ENCODE results near the gene FHIT.
A peak's percentile ranks its signal among the peaks of the same experiment; 100 is the strongest.

The FHIT gene

DNA sequence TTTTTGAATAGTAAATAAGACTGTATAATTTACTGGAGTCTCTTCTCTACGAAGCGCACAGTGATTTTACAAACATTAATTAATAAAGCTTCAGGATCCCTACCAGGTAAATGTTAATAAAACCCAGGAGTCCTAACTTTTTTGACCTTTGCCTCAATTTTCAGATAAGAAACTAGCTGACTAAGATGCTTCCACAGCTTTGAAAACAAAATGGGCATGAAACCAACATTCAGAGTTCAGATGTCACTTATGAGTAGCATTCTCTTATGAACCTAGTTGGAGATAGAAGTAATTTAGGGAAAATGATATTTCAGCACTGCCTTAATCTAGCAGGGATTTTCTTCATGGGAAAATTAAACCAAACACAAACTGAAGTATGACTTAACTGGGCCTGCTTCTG is 13.0 kb upstream of the FHIT start:
- Histone ChIP-seq H3K4me1 (ENCODE audit: control insufficient read depth, insufficient read depth, low read length) (no peaks in the 10 kb centered on the region), H3K4me3 (ENCODE audit: low read length) (no peak overlapping the region), H3K9ac (ENCODE audit: low read length) (no peak overlapping the region), H3K36me3 (ENCODE audit: control insufficient read depth, insufficient read depth, low read length, severe bottlenecking) (no peaks in the 10 kb centered on the region), H3K27me3 (replicated peaks; ENCODE audit: control insufficient read depth, insufficient read depth, low read length) (no peaks in the 10 kb centered on the region), H3K9me3 (ENCODE audit: control insufficient read depth, low read length) (no peaks in the 10 kb centered on the region)
- DNase-seq (ENCODE audit: low read depth): no peak

DNA sequence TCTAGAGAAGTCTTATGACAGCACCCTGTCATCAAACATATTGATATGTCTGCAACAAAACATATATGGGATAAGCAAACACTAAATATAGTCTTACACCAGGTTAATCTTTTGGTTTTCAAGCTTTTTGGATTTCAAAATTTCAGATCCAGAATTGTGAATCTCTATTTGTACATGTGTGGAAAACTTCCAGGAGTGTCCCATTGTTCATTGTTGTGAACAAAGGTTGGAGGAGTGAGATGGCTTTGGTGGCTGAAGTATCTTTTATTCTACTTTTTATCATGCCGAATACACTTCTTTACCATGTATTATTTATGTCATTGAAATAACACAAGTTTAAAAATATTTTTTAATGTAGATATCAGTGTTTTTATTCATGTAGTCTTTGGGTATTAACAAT is 5.9 kb upstream of the FHIT start:
- no peak for DNase-seq (ENCODE audit: low read depth)
- Histone ChIP-seq H3K4me3 (ENCODE audit: low read length) (no peak overlapping the region), H3K36me3 (ENCODE audit: control insufficient read depth, insufficient read depth, low read length, severe bottlenecking) (no peaks in the 10 kb centered on the region), H3K9ac (ENCODE audit: low read length) (no peak overlapping the region), H3K9me3 (ENCODE audit: control insufficient read depth, low read length) (no peaks in the 10 kb centered on the region), H3K4me1 (ENCODE audit: control insufficient read depth, insufficient read depth, low read length) (peaks cover 5% of the 10 kb centered on the region), H3K27me3 (replicated peaks; ENCODE audit: control insufficient read depth, insufficient read depth, low read length) (no peaks in the 10 kb centered on the region)

DNA sequence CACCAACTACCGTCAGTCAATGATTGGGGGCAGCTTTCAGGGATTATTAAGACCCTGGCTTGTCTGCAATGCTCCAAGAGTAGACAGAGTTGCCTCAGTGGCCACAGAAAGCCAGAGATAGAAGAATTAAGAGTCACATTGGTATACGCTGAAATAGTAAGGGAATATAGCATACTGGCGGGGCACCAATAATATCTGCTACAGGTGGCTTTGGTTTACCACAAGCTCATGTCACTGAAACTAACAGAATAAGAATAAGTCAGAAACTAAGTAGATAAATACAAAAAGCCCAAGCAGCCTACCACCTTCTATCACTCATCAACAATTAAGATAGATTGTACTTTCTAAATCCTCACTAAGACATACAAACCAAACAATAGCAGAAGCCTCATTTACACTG is 2.5 kb upstream of the FHIT start:
- Histone ChIP-seq H3K27me3 (replicated peaks; ENCODE audit: control insufficient read depth, insufficient read depth, low read length) (no peaks in the 10 kb centered on the region), H3K9me3 (ENCODE audit: control insufficient read depth, low read length) (no peaks in the 10 kb centered on the region), H3K36me3 (ENCODE audit: control insufficient read depth, insufficient read depth, low read length, severe bottlenecking) (no peaks in the 10 kb centered on the region), H3K4me1 (ENCODE audit: control insufficient read depth, insufficient read depth, low read length) (peaks cover 7% of the 10 kb centered on the region), H3K4me3 (ENCODE audit: low read length) (no peak overlapping the region), H3K9ac (ENCODE audit: low read length) (no peak overlapping the region)
- DNase-seq (ENCODE audit: low read depth): no peak

DNA sequence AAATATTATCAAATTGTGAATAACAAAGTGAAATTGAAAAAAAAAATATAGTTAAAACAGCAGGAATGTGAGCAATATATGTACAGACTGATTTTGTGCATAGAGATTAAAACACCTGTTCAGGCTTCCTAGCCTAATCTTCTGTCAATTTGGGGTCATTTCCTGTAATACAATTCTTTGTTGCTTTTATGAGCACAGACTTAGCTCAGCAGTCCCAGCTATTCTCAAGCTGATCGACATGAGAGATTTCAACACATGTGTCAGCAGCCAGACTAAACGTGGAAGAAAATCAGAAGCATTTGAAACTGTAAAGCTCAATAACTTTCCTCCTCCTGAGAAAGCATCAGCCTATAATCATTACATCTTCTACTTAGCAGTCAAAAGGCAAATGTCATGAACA is 1.6 kb upstream of the FHIT start:
- H3K4me3 ChIP-seq (ENCODE audit: low read length): no peak overlapping the region
- no peaks in the 10 kb centered on the region for H3K36me3 ChIP-seq (ENCODE audit: control insufficient read depth, insufficient read depth, low read length, severe bottlenecking)
- peaks cover 7% of the 10 kb centered on the region for H3K4me1 ChIP-seq (ENCODE audit: control insufficient read depth, insufficient read depth, low read length)
- DNase-seq (ENCODE audit: low read depth): no peak
- H3K9ac ChIP-seq (ENCODE audit: low read length): no peak overlapping the region
- H3K27me3 ChIP-seq (replicated peaks; ENCODE audit: control insufficient read depth, insufficient read depth, low read length): no peaks in the 10 kb centered on the region
- H3K9me3 ChIP-seq (ENCODE audit: control insufficient read depth, low read length): no peaks in the 10 kb centered on the region

DNA sequence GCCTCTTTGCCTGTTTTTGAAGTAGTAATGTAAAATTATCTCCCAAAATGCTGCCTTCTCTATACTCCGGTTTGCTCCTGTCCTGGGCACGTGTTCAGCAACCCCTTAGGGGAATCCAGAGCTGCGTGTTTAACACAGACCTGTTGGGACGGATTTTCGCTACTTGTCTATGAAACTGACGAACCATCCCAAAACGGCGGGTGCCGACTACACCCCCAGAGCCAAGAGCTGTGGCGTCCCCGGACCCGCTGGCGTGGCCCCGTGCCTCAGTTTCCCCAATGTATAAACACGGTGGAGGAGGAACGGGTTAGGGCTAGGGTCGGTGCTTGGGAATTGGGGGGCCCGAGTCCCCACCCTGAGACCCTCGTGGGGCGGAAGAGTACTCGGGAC is 473 bp downstream of the FHIT start:
- DNase-seq (ENCODE audit: low read depth): peak; percentile 27
- Histone ChIP-seq H3K9me3 (ENCODE audit: control insufficient read depth, low read length) (no peaks in the 10 kb centered on the region), H3K36me3 (ENCODE audit: control insufficient read depth, insufficient read depth, low read length, severe bottlenecking) (no peaks in the 10 kb centered on the region), H3K4me1 (ENCODE audit: control insufficient read depth, insufficient read depth, low read length) (peaks cover 7% of the 10 kb centered on the region), H3K9ac (ENCODE audit: low read length) (peak overlapping the region; percentile 88), H3K4me3 (ENCODE audit: low read length) (peak overlapping the region; percentile 90), H3K27me3 (replicated peaks; ENCODE audit: control insufficient read depth, insufficient read depth, low read length) (no peaks in the 10 kb centered on the region)

DNA sequence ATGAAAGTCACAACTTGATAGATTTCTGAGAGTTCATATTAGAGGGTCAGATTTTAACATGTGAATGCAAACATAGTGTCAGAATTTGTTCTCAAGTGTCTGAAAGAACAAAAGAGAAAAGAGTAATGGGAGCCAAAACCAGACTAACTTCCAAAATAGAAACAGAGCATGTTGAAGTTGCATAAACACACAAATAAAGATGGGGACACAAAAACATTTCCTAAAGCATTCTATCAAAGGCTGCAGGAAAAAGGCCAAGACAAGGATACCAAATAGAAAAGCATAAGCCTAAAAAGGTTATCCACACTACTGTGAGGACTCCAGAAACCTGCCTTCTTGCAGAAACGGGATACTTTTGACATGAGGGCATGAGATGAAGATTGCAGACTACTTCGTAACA is 2.8 kb downstream of the FHIT start:
- Histone ChIP-seq H3K9me3 (ENCODE audit: control insufficient read depth, low read length) (no peaks in the 10 kb centered on the region), H3K9ac (ENCODE audit: low read length) (no peak overlapping the region), H3K27me3 (replicated peaks; ENCODE audit: control insufficient read depth, insufficient read depth, low read length) (no peaks in the 10 kb centered on the region), H3K4me1 (ENCODE audit: control insufficient read depth, insufficient read depth, low read length) (peaks cover 7% of the 10 kb centered on the region), H3K36me3 (ENCODE audit: control insufficient read depth, insufficient read depth, low read length, severe bottlenecking) (no peaks in the 10 kb centered on the region), H3K4me3 (ENCODE audit: low read length) (no peak overlapping the region)
- no peak for DNase-seq (ENCODE audit: low read depth)

DNA sequence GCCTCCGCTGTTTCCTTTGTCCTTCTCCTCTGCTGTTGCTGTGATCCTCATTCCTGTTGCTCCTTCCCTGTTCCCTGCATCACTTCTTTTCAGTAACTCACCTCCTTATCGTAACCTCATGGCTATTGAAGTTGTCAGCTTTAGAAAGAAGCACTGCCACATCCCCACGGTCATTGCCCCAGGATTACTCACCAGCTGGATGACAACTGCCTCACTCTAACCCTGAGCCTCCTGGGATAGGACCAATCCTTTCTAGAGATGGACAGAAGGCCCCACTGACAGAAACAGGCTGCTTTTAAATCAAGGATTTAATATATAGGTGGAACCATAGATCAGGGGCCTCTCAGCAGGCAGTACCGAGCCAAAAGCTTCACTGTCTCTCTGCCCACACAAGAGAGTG is 4.1 kb downstream of the FHIT start:
- Histone ChIP-seq H3K9me3 (ENCODE audit: control insufficient read depth, low read length) (no peaks in the 10 kb centered on the region), H3K4me3 (ENCODE audit: low read length) (no peak overlapping the region), H3K9ac (ENCODE audit: low read length) (no peak overlapping the region), H3K27me3 (replicated peaks; ENCODE audit: control insufficient read depth, insufficient read depth, low read length) (no peaks in the 10 kb centered on the region), H3K4me1 (ENCODE audit: control insufficient read depth, insufficient read depth, low read length) (peaks cover 3% of the 10 kb centered on the region), H3K36me3 (ENCODE audit: control insufficient read depth, insufficient read depth, low read length, severe bottlenecking) (no peaks in the 10 kb centered on the region)
- no peak for DNase-seq (ENCODE audit: low read depth)

DNA sequence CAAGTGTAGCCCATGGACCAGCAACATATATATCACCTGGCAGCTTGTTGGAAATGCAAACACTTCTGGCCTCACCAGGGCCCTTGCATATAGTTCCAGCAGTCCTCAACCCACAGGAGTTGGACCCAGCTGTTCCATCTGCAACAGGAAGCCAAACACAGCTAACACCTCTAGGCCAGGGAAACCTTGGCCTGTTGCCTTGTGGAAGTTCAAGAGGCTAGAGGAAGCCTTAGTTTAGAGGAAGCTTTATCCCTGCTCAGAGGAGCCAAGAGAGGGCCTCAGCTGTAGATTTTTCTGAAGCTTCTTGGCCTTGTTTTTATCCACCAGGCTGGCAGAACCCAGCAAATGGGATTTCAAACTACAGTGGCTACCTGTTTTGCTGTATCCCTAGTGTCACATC is 11.4 kb downstream of the FHIT start:
- Histone ChIP-seq H3K27me3 (replicated peaks; ENCODE audit: control insufficient read depth, insufficient read depth, low read length) (no peaks in the 10 kb centered on the region), H3K4me3 (ENCODE audit: low read length) (no peak overlapping the region), H3K36me3 (ENCODE audit: control insufficient read depth, insufficient read depth, low read length, severe bottlenecking) (no peaks in the 10 kb centered on the region), H3K9ac (ENCODE audit: low read length) (no peak overlapping the region), H3K9me3 (ENCODE audit: control insufficient read depth, low read length) (no peaks in the 10 kb centered on the region), H3K4me1 (ENCODE audit: control insufficient read depth, insufficient read depth, low read length) (no peaks in the 10 kb centered on the region)
- no peak for DNase-seq (ENCODE audit: low read depth)

DNA sequence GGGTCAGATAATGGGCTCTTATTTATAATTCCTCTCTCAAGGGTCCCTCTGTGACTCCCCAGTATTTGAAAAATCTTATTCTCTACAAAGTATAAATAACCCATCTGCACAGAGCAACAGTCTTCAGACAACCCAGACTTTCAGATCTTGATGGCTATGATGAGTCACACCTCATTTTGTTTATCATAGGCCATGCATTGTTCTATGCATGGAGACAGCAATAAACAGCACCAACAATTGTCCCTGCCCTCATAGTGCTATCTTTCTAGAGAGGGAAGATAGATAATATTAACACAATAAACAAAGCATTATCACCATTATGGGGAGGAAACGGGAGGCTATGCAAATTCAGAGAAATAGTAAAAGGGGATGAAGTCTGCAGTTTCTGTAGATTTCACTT is 13.4 kb downstream of the FHIT start:
- Histone ChIP-seq H3K4me1 (ENCODE audit: control insufficient read depth, insufficient read depth, low read length) (no peaks in the 10 kb centered on the region), H3K27me3 (replicated peaks; ENCODE audit: control insufficient read depth, insufficient read depth, low read length) (no peaks in the 10 kb centered on the region), H3K9ac (ENCODE audit: low read length) (no peak overlapping the region), H3K9me3 (ENCODE audit: control insufficient read depth, low read length) (no peaks in the 10 kb centered on the region), H3K36me3 (ENCODE audit: control insufficient read depth, insufficient read depth, low read length, severe bottlenecking) (no peaks in the 10 kb centered on the region), H3K4me3 (ENCODE audit: low read length) (no peak overlapping the region)
- DNase-seq (ENCODE audit: low read depth): no peak

DNA sequence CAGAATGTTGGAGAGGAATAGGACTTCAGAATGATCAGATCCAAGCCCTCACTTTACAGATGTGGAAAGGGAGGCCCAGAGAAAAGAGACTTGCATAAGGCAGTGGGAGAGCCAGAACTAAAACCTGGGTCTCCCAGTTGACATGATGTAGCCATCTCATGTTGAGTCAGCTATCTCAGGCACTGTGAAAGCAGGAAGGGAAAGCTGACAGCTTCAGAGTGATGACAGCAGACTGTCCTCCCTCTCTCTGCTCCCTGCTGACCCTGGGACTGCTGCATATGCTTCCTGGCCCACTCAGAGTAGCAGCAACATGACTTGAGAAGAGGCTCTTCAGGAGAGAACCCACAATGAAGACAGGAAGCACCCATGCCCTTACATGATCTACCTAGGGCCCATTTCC is 14.7 kb downstream of the FHIT start:
- Histone ChIP-seq H3K4me1 (ENCODE audit: control insufficient read depth, insufficient read depth, low read length) (no peaks in the 10 kb centered on the region), H3K9ac (ENCODE audit: low read length) (no peak overlapping the region), H3K36me3 (ENCODE audit: control insufficient read depth, insufficient read depth, low read length, severe bottlenecking) (no peaks in the 10 kb centered on the region), H3K27me3 (replicated peaks; ENCODE audit: control insufficient read depth, insufficient read depth, low read length) (no peaks in the 10 kb centered on the region), H3K4me3 (ENCODE audit: low read length) (no peak overlapping the region), H3K9me3 (ENCODE audit: control insufficient read depth, low read length) (no peaks in the 10 kb centered on the region)
- DNase-seq (ENCODE audit: low read depth): no peak

DNA sequence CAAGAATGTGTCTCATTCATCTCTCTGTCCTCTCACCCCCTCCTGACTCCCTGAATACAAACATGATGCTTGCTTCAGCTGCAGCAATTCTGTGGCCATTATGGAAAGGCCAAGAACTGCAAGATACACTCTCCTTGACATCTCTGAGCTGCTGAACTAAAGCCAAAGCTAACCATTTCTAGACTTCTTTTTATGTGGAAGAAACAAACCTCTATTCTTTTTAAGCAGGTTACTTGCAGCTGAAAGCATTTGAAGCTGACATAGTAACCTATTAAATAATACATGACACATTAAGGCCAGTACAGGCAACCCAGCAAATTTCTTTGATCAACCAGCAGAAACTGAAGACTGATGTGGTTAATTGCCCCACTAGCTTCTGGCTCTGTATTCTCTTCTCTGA is 17.5 kb downstream of the FHIT start:
- no peak for DNase-seq (ENCODE audit: low read depth)
- Histone ChIP-seq H3K4me1 (ENCODE audit: control insufficient read depth, insufficient read depth, low read length) (no peaks in the 10 kb centered on the region), H3K4me3 (ENCODE audit: low read length) (no peak overlapping the region), H3K9ac (ENCODE audit: low read length) (no peak overlapping the region), H3K27me3 (replicated peaks; ENCODE audit: control insufficient read depth, insufficient read depth, low read length) (no peaks in the 10 kb centered on the region), H3K36me3 (ENCODE audit: control insufficient read depth, insufficient read depth, low read length, severe bottlenecking) (no peaks in the 10 kb centered on the region), H3K9me3 (ENCODE audit: control insufficient read depth, low read length) (no peaks in the 10 kb centered on the region)

DNA sequence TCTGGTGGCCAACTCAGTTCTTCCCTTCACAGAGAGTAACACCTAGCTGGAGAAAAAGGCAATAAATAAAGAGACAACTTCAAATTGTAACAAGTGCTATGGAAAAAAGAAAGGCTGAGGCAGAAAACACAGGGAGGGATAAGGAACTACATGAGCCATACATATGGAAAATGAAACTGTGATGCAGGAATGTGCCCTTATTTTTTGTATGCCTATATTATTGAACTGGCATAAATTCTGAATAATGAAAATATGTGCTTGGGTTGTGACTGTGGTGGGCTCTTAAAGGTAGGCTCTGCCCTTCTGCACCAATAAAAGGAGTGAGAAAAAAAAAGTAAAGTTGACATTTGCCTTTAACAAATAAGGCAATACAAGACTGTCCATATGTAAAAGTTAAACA is 19.6 kb downstream of the FHIT start:
- Histone ChIP-seq H3K4me1 (ENCODE audit: control insufficient read depth, insufficient read depth, low read length) (no peaks in the 10 kb centered on the region), H3K4me3 (ENCODE audit: low read length) (no peak overlapping the region), H3K9ac (ENCODE audit: low read length) (no peak overlapping the region), H3K9me3 (ENCODE audit: control insufficient read depth, low read length) (no peaks in the 10 kb centered on the region), H3K27me3 (replicated peaks; ENCODE audit: control insufficient read depth, insufficient read depth, low read length) (no peaks in the 10 kb centered on the region), H3K36me3 (ENCODE audit: control insufficient read depth, insufficient read depth, low read length, severe bottlenecking) (no peaks in the 10 kb centered on the region)
- DNase-seq (ENCODE audit: low read depth): no peak
